HG03342 (cell line): ENCODE data around the gene CNGB1.
"Not testable (repeated sequence)": the region's sequence is repeated elsewhere in the genome, so short reads cannot be mapped to it uniquely, and the experiment has no call there.

Experiments
- ATAC-seq: cut with Tn5 transposase; IDR thresholded peaks from one replicate; pipeline ENCODE4 v1.9.1; 2021; ENCODE audit warnings: mild to moderate bottlenecking, moderate library complexity; ENCODE audit not compliant: unreplicated experiment

CNGB1 gene

DNA sequence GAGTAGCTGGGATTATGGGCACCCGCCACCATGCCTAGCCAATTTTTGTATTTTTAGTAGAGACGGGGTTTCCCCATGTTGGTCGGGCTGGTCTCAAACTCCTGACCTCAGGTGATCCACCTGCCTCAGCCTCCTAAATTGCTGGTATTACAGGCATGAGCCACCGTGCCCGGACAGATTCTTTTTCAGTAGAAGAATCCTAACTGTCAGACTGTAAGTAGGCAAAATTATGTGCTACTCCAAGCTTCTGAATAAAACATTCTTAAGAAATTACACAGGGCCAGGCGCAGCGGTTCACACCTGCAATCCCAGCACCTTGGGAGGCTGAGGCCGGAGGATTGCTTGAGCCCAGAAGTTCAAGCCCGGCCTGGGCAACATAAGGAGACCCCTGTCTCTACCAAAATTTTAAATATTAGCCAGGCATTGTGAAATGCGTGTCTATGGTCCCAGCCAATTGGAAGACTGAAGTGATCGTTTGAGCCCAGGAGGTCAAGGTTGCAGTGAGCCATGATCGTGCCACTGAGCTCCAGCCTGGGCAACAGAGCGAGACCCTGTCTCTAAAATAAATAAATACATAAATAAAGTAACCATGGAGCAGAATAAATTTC is 101.9 kb downstream of the CNGB1 start:
- ATAC-seq = no peak

DNA sequence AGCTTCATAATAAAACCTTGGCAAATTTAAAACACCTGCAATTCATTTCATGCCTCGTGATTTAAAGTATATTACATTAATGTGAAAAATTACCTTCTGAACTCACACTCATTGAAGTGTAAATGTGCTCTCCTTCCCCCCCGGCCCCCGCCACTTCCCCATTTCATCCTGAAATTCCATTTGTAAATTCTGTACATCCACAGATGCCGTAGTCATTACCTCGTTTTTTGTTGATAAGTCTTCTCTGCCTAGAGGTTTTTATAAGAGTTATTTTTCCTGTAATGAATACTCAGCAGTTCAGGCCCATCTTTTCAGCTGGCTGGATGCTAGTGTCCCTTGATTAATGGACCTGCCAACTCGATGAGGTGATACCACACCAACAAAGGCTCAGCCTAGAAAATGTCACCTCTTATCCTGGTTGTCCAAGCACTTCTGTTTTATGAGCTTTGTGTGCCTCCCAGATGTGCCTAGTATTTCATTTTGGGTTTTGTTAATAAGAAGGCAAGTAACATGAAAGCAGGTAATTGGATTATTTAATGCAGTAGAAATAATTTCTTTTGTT is 103.8 kb downstream of the CNGB1 start:
- ATAC-seq = no peak

GRCh38 chr16:57866529-57866918 is 104.4 kb downstream of the CNGB1 start:
- no peak for ATAC-seq

DNA sequence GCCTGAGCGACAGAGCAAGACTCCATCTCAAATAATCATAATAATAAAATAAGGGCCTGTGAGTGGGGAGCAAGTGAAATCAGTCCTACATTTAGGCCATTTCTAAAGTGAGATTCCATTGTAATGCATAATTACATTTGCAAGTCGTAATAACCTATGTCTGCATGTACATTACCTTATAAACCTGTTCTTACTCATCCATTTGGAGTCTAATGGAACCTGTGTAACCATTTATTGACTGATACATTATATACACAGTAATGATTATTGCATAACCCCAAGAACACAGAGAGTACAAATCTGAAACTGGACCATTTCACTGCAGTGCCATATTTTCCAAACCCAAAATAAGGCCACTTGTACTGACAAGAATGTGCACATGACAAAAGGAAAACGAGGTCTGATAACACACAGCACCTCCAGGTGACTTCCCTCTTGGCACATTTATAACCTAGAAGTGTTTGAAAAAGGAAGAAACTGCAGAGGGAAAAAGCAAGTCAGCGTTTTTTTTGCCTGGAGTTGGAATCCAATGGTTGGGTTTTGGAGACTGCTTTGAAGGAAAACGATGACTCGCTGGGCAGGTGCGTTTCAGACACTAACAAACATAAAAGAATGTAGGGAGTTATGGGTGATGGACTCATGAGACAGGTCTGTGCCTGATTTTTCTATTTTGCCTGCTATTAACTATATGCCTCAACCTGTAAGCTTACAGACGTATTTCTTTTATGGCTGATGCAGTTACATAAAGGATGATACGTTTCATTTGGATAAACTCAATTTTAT is 105.0 kb downstream of the CNGB1 start:
- no peak for ATAC-seq

DNA sequence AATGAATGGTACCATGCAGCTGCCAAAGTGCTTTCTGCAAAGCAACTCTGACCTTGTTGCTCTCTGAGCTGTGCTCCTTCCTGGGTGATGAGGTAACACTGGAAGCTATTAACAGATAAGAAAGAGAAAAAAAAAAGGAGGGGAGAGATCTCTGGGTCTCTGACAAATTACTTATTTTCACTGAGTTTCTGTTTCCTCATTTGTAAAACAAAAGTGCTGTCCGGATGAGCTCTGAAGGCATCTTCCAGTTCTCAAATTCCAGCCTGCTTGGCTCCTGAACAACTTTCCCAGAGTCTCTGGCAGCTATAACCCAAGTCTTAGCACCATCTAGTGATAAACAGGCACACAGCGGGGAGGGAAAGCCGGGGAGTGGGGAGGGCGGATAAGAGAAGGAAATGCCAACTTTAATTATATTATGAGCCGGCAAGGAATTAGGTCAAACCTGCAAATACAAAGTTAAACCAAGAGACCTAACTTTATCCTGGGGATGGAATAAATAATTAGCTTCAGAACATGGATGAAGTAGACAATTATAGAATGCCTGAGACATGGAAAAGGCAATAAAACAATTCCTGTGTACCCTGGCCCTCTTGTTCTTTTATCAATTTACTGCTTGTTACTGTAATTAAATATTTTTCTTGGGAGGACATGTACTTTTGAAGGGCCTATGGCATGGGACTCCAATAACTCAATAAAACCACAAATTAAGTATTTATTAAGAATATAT is 107.3 kb downstream of the CNGB1 start:
- no peak for ATAC-seq

GRCh38 chr16:57862698-57863433 is 108.1 kb downstream of the CNGB1 start:
- ATAC-seq = no peak

DNA sequence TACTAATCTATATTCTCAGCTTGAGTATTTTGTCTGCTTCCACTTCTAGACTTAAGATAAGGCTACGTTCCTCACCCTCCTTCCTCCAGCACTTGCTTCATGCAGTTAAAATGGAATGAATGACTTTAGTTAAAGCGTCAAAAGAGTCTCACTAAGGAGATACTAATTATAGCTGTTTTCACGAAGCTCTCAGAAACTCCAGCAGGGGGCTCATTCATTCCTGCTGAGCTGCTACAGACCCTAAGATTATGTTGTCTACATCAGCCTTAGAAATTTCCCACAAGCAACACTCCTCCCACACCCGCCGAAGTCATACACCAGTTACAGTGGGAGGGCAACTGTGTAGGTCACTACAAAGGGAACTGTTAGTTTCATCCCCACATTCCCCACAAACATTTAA is 111.6 kb downstream of the CNGB1 start:
- ATAC-seq = no peak

DNA sequence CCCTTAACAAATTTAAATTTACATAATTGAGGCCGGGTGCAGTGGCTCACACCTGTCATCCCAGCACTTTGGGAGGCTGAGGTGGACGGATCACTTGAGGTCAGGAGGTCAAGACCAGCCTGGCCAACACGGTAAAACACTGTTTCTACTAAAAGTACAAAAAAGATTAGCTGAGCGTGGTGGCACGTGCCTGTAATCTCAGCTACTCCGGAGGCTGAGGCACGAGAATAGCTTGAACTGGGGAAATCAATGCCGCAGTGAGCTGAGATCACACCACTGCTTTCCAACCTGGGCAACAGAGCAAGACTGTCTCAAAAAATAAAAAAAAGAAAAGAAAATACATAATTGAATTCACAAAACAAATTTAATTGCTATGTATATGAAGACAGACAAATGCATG is 112.3 kb downstream of the CNGB1 start:
- ATAC-seq = no peak

DNA sequence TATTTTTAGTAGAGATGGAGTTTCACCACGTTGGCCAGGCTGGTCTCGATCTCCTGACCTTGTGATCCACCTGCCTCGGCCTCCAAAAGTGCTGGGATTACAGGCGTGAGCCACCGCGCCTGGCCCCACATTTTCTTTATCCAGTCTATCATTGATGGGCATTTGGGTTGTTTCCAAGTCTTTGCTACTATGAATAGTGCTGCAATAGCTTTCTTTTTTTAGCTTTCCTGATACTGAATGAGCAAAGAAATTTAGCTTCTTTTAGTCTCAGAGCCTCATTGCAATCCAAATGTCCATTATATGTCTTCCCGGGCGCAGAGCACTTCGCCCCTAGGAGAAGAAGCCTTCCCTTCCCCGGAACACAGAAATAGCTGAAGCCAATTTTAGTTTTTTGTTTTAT is 112.9 kb downstream of the CNGB1 start:
- not testable (repeated sequence) for ATAC-seq

- ATAC-seq = no peak
These were observed 115.7 kb downstream of the CNGB1 start for GRCh38 chr16:57855188-57855587.

DNA sequence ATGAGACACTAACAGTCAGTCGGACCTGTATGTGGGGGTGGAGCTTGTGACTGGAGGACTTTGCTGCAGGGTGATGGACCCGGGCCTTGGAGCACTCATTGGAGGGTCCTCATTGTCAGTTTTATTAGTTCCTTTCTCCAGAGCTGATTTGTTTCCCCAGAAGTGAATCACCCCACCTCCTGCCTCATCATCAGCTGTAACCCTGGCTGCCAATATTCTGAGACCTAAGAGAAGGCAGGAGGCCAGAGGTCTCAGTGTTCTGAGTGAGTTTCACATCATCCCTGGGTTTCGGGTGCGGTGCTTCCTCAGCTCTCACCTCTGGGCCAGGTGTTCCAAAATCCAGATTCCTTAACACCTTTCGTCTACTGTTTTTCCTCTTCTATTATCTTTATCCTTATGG is 118.7 kb downstream of the CNGB1 start:
- ATAC-seq = no peak

DNA sequence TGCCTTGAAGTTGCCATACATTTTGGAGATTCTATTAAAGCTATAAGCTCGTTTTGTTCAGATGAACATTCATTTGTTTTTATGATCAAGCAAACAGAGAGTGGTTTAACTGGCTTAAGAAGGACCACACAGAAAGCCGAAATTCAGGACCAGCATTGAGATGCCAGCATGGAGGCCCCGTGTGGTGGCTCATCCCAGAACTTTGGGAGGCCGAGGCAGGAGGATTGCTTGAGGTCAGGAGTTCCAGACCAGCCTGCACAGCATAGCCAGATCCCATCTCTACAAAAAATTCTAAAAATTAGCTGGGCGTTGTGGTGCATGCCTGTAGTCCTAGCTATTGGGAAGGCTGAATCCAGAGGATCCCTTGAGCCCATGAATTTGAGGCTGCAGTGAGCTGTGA is 122.7 kb downstream of the CNGB1 start:
- ATAC-seq = no peak

DNA sequence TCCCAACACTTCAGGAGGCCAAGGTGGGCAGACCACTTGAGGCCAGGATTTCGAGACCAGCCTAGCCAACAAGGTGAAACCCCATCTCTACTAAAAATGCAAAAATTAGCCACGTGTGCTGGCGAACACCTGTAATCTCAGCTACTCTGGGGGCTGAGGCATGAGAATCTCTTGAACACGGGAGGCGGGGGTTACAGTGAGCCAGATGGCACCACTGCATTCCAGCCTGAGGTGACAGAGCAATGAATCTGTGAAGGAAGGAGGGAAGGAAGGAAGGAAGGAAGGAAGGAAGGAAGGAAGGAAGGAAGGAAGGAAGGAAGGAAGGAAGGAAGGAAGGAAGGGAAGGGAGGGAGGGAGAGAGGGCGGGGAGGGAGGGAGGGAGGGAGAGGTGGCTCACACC is 124.0 kb downstream of the CNGB1 start:
- ATAC-seq = not testable (repeated sequence)

- ATAC-seq = no peak
These were observed 124.7 kb downstream of the CNGB1 start for GRCh38 chr16:57846078-57846697.

GRCh38 chr16:57845115-57845514 is 125.8 kb downstream of the CNGB1 start:
- no peak for ATAC-seq

DNA sequence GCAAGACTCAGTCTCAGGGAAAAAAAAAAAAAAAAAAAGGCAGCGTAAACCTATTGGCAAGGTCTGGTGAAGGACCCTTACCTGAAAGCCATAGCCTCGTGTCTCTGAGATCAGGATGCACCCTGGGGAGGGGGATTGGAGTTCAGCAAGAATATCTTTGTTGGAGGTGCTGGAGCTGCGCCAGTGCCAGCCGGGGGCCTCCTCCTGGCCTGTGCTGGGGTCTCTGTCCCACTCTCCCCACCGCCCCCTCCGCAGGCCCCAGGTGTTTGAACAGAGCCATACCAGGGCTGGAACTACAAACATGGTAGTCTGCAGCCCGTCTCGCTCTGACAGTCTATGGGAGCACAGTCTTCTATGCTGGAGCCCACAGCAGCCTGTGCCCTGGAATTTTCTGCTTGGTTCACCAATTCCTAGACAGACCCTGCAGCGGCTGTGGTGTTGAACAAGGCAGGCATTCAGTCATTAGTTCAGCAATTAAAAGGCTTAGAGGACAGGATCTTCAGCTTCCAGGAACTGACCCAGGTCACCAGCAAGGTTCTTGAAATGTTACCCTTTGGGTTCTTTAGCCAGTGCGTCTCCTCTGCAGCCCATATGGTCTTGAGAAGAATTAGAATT is 126.4 kb downstream of the CNGB1 start:
- ATAC-seq = no peak

DNA sequence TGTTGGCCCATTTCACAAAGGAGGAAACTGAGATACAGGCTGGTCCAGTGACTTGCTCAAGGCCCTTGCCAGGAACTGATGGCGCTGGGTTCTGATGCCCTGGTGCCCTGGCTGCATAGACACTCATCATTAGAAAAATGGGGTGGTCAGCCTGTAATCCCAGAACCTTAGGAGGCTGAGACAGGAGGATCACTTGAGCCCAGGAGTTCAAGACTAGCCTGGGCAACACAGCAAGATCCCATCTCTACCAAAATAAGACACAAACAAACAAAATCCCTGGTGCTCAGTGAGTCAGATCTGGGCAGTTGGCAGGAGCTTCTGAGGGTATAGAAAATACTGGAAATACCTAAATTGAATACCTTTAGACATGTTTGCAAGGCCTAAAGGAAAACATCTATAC is 127.5 kb downstream of the CNGB1 start:
- no peak for ATAC-seq

DNA sequence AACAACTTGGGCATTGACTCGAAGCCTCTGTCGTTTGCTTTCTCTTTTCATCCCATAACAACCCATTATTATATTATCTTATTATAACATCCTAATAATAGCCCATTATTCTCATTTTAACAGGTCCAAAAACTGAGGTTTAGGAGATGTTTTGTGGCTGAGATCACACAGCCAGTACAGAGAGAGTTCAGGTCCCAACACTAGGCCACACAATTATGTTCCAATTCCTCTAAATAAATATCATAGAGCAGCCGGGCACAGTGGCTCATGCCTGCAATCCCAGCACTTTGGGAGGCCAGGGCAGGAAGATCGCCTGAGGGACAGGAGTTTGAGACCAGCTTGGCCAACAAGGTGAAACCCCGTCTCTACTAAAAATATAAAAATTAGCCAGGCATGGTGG is 128.3 kb downstream of the CNGB1 start:
- ATAC-seq = no peak

DNA sequence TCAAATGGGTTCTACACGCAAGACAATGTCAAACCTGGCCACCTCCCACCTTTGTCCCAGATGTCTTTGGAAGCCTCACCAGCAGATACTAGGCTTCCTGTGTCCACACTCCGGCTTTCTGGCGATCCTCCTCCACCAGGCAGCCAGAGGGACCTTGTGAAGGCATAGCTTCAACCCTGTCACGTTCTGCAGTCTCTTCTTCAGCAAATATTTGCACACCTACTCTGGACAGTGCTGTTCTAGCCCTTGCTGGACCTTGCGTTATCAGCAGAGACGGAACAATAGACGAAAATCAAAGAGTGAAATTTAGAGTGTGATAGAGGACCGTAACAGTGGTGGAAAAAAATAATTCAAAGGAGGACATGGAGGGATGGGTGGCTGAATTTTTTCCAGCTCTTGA is 130.1 kb downstream of the CNGB1 start:
- no peak for ATAC-seq

- no peak for ATAC-seq
These were observed 132.8 kb downstream of the CNGB1 start for GRCh38 chr16:57838161-57838560.
